GM12878 (cell line): Measurements from ENCODE around the gene SDR9C7. TPM values are rescaled to one million over a fixed set of nuclear protein-coding genes. Genes with fewer than 3 reads are reported as not detected.

Experiments
- ATAC-seq: fragments of 200-7000 bp; cut with Tn5 transposase; 3 replicates; pipeline ENCODE4 v1.9.1; 2020; ENCODE audit warnings: mild to moderate bottlenecking, moderate library complexity
- BruUV-seq: library from RNA; stranded (reverse); fragments of 400-500 nt; replicated peaks from 2 replicates; lab custom pipeline; 2021; lab: Mats Ljungman, UMichigan
- CTCF ChIA-PET: fragments of 300-600 bp; sonication (Branson Sonifier 250); formaldehyde crosslinking; extraction: SDS; loops from one replicate; lab custom pipeline; 2021; ENCODE audit warnings: inconsistent platforms; lab: Yijun Ruan, JAX
- POLR2A ChIA-PET: fragments of 350-600 bp; formaldehyde crosslinking; extraction: SDS; loops from one replicate; lab custom pipeline; 2021; ENCODE audit warnings: inconsistent platforms; lab: Charles Lee
- RAD21 ChIA-PET: fragments of 300-600 bp; sonication (Branson Sonifier 250); formaldehyde crosslinking; loops from one replicate; lab custom pipeline; 2023; ENCODE audit warnings: antibody characterized with exemption; ENCODE audit not compliant: unreplicated experiment; lab: Charles Lee
- SMC1A ChIA-PET: fragments of 300-600 bp; sonication (Branson Sonifier 250); formaldehyde crosslinking; loops from one replicate; lab custom pipeline; 2023; ENCODE audit not compliant: unreplicated experiment, uncharacterized antibody; lab: Charles Lee
- DNase-seq: peaks from one replicate; pipeline ENCODE4 v3.0.0-alpha.2; 2011; ENCODE audit warnings: low read depth, low spot score
- FAIRE-seq: peaks from 3 replicates; lab custom pipeline; 2011; peaks lifted over from hg19 to GRCh38; lab: Jason Lieb, UNC
- H2AFZ ChIP-seq: 2 replicates; pipeline ENCODE4 v1.6.0; 2011; ENCODE audit warnings: low read depth, low read length, control low read depth; ENCODE audit not compliant: control insufficient read depth
- H3K27ac ChIP-seq: 2 replicates; pipeline ENCODE4 v1.5.1; 2011; ENCODE audit warnings: control low read depth; ENCODE audit not compliant: control insufficient read depth, insufficient read depth
- H3K27me3 ChIP-seq, 2 experiments: replicated peaks in 1 of 2; 2 replicates each; pipeline versions ENCODE4 v1.6.0 to v1.6.1; 2011; ENCODE audit warnings: low read length in 1 of 2; ENCODE audit not compliant: control insufficient read depth in 2 of 2, insufficient read depth in 2 of 2
- H3K36me3 ChIP-seq, 2 experiments: 2 replicates each; pipeline ENCODE4 v1.5.1; 2011; ENCODE audit warnings: low read length in 1 of 2; ENCODE audit not compliant: control insufficient read depth in 2 of 2, insufficient read depth in 2 of 2
- H3K4me1 ChIP-seq: 2 replicates; pipeline ENCODE4 v1.6.1; 2011; ENCODE audit warnings: mild to moderate bottlenecking, low read length, moderate library complexity, mixed read lengths; ENCODE audit not compliant: control insufficient read depth, insufficient read depth
- H3K4me2 ChIP-seq: 2 replicates; pipeline ENCODE4 v1.6.0; 2011; ENCODE audit warnings: control low read depth; ENCODE audit not compliant: control insufficient read depth, insufficient read depth
- H3K4me3 ChIP-seq: fragments of 200-600 bp; sonication (generic); 2 replicates; pipeline ENCODE4 v1.5.1; 2016
- H3K79me2 ChIP-seq: 2 replicates; pipeline ENCODE4 v1.6.0; 2011; ENCODE audit warnings: low read length; ENCODE audit not compliant: control insufficient read depth, insufficient read depth
- H3K9ac ChIP-seq: 2 replicates; pipeline ENCODE4 v1.8.0; 2011; ENCODE audit warnings: low read length, control low read depth, mixed read lengths; ENCODE audit not compliant: control insufficient read depth, insufficient read depth
- H3K9me3 ChIP-seq: replicated peaks from 3 replicates; pipeline ENCODE4 v1.5.1; 2011; ENCODE audit warnings: mild to moderate bottlenecking, low read length; ENCODE audit not compliant: control insufficient read depth, insufficient read depth
- H4K20me1 ChIP-seq: 2 replicates; pipeline ENCODE4 v1.6.0; 2011; ENCODE audit not compliant: control insufficient read depth, insufficient read depth
- BHLHE40 ChIP-seq, 2 experiments: fragments of 450-650 bp in 1 of 2; IDR thresholded peaks; 2 replicates each; pipeline ENCODE4 v1.6.1; 2011 to 2017; ENCODE audit warnings: low read depth in 2 of 2, borderline replicate concordance in 1 of 2, improper control_type of control experiment in 1 of 2, low read length in 1 of 2, mild to moderate bottlenecking in 1 of 2
- EZH2 ChIP-seq: IDR thresholded peaks from 2 replicates; pipeline ENCODE4 v1.6.1; 2012; ENCODE audit warnings: low read depth, mild to moderate bottlenecking, control low read depth, inconsistent platforms, low read length, borderline replicate concordance; ENCODE audit not compliant: control insufficient read depth
- HDAC6 ChIP-seq: fragments of 200-600 bp; sonication (generic); IDR thresholded peaks from one replicate; pipeline ENCODE4 v1.8.0; 2017; ENCODE audit warnings: antibody characterized with exemption; ENCODE audit not compliant: unreplicated experiment
- HDGF ChIP-seq: fragments of 450-650 bp; IDR thresholded peaks from 2 replicates; pipeline ENCODE4 v1.6.1; 2016; ENCODE audit warnings: antibody characterized with exemption
- IRF4 ChIP-seq: IDR thresholded peaks from 2 replicates; pipeline ENCODE4 v1.6.1; 2011; ENCODE audit warnings: low read depth, low read length
- NFYA ChIP-seq: IDR thresholded peaks from 2 replicates; pipeline ENCODE4 v1.6.1; 2011; ENCODE audit warnings: low read depth, mild to moderate bottlenecking, low read length, improper control_type of control experiment, borderline replicate concordance
- NFYB ChIP-seq: IDR thresholded peaks from 2 replicates; pipeline ENCODE4 v1.6.1; 2011; ENCODE audit warnings: low read depth, mild to moderate bottlenecking, low read length, improper control_type of control experiment, moderate library complexity; ENCODE audit not compliant: insufficient read depth
- SREBF2 ChIP-seq: IDR thresholded peaks from 2 replicates; pipeline ENCODE4 v1.6.1; 2012; ENCODE audit warnings: mild to moderate bottlenecking, low read length
- SUZ12 ChIP-seq: fragments of 200-600 bp; sonication (generic); IDR thresholded peaks from one replicate; pipeline ENCODE4 v1.6.1; 2018; ENCODE audit warnings: antibody characterized with exemption, mild to moderate bottlenecking; ENCODE audit not compliant: unreplicated experiment
- TCF12 ChIP-seq: IDR thresholded peaks from 2 replicates; pipeline ENCODE4 v1.6.1; 2011; ENCODE audit warnings: low read depth, mild to moderate bottlenecking, low read length
- WGBS: methylation state at CpG from one replicate; pipeline ENCODE4 v1.1.6; 2016; ENCODE audit warnings: low lambda C conversion rate; ENCODE audit not compliant: insufficient replicate concordance, insufficient coverage; ENCODE audit errors: missing lambda C conversion rate; 5-methylcytosine and 5-hydroxymethylcytosine counted together
- in situ Hi-C: fragments of 300-500 bp; cut with MboI; formaldehyde crosslinking; loops from 9 replicates; pipeline ENCODE4 v1.14.3; 2018; ENCODE audit warnings: mixed read lengths
- intact Hi-C: fragments of 100-400 bp; cut with micrococcal nuclease; formaldehyde crosslinking; loops from one replicate; pipeline ENCODE4 v1.14.2; 2022; ENCODE audit not compliant: unreplicated experiment
- polyA plus RNA-seq, 11 experiments: library from polyadenylated mRNA; depleted of rRNA in 4 of 11; unstranded in 6 of 11; stranded (reverse) in 5 of 11; fragments of >200 nt; fragmentation: Nextera tagmentation in 4 of 11; fragmentation: Illumina TruSeq in 1 of 11; extraction: Ambion mirVana in 4 of 11; extraction: Trizol in 1 of 11; gene quantifications; 1 replicate in 1 of 11; 2 replicates in 10 of 11; pipeline versions ENCODE4 v1.2.1 to v1.2.3, GENCODE V29; 2011 to 2016; ENCODE audit warnings: inconsistent platforms in 2 of 11, missing spikeins in 2 of 11, low read depth in 1 of 11
- total RNA-seq, 4 experiments: library from RNA; depleted of rRNA in 3 of 4; stranded (reverse); fragments of >200 nt in 3 of 4; fragmentation: Illumina TruSeq in 1 of 4; extraction: Trizol in 1 of 4; gene quantifications; 2 replicates each; pipeline versions ENCODE4 v1.2.1 to v1.2.3, GENCODE V29; 2013 to 2021
- TF ChIP-seq, protein P1 (sequence below): IDR thresholded peaks from 2 replicates; pipeline ENCODE4 v1.6.1; 2011; ENCODE audit warnings: borderline replicate concordance, low read depth, mild to moderate bottlenecking, moderate library complexity, mixed read lengths, low read length; ENCODE audit not compliant: insufficient read depth; ENCODE audit errors: extremely low read length
- TF ChIP-seq, protein P2 (sequence below): IDR thresholded peaks from 2 replicates; pipeline ENCODE4 v1.6.1; 2011; ENCODE audit warnings: borderline replicate concordance, low read depth, mild to moderate bottlenecking, moderate library complexity, low read length; ENCODE audit not compliant: insufficient read depth, poor library complexity, severe bottlenecking
- TF ChIP-seq, protein P3 (sequence below): fragments of 450-650 bp; IDR thresholded peaks from 2 replicates; pipeline ENCODE4 v1.6.1; 2017; ENCODE audit warnings: antibody characterized with exemption, mild to moderate bottlenecking, moderate library complexity

SDR9C7 gene
- total and polyA plus RNA-seq, 10 of the 15 experiments (the other 5 are each of a cell fraction or from before 2014, with no cell fraction given): 0.04 TPM; not detected in 9

DNA sequence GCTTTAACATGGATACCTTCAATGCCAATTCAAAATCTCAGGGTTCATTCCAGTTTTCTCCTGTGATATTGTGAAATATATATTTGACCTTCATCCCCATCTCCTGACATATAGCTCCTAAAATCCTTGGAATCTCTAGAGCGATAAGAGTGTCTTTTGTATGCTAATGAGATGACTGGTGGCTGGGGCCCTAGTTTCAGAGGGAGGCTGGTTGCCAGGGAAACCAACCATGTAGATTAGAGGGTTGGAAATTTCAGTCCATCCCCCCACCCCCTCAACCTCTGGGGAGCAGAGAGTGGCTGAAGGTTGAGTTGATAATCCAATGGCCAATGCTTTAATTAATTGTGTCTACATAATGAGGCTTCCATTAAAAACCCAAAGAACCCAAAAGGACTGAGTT lies 59.4 kb downstream of the SDR9C7 start:
- Histone ChIP-seq H3K27me3 (no peaks in the 10 kb centered on the region), H3K36me3 (no peaks in the 10 kb centered on the region), H3K4me1 (no peaks in the 10 kb centered on the region), H3K9ac (no peak overlapping the region), H3K79me2 (no peaks in the 10 kb centered on the region), H3K4me3 (no peak overlapping the region), H3K27ac (no peak overlapping the region), H3K4me2 (no peak overlapping the region), H2AFZ (no peak overlapping the region), H4K20me1 (no peaks in the 10 kb centered on the region)
- intact Hi-C loops: no loop called here
- SMC1A ChIA-PET: no interaction called here
- 6% methylated on average over 1 of the region's 1 CpG for WGBS
- BruUV-seq: no TSS peak
- in situ Hi-C loops: no loop called here
- RAD21 ChIA-PET: no interaction called here
- DNase-seq: no peak
- TF ChIP-seq, protein P1, sequence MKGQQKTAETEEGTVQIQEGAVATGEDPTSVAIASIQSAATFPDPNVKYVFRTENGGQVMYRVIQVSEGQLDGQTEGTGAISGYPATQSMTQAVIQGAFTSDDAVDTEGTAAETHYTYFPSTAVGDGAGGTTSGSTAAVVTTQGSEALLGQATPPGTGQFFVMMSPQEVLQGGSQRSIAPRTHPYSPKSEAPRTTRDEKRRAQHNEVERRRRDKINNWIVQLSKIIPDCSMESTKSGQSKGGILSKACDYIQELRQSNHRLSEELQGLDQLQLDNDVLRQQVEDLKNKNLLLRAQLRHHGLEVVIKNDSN: no peak
- TF ChIP-seq, protein P2, sequence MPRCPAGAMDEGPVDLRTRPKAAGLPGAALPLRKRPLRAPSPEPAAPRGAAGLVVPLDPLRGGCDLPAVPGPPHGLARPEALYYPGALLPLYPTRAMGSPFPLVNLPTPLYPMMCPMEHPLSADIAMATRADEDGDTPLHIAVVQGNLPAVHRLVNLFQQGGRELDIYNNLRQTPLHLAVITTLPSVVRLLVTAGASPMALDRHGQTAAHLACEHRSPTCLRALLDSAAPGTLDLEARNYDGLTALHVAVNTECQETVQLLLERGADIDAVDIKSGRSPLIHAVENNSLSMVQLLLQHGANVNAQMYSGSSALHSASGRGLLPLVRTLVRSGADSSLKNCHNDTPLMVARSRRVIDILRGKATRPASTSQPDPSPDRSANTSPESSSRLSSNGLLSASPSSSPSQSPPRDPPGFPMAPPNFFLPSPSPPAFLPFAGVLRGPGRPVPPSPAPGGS: no peak
- TF ChIP-seq TCF12 (no peak), NFYB (no peak)
- TF ChIP-seq, all 136 proteins: peak for 0
- no peaks in the 10 kb centered on the region; the same call in 2 of the 3 replicates for H3K9me3 ChIP-seq
- ChIA-PET CTCF (interaction anchor here (0.7 kb wide), 1 partner anchor 111 kb away, joined by 3 read pairs; no protein-coding TSS in a partner anchor), POLR2A (no interaction called here)
- FAIRE-seq (no peak), ATAC-seq (no peak)

DNA sequence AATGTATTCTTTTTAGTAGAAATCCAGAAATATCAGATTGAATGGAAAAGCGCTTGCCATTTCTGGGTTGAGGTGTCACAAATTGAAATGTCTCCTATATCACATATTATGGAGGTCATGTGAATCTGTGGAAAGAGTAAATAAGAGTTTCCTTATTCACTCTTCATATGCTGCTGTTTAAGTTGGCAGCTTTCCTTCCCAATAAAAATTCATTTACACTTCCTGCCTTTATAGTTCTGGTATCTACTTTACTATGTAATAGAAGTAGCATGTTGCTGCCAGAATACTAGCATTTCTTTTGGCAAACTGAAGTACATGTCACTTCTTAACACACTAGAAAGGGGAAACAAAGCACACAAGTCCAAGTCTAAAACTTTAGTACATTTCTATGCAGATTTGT lies 60.8 kb downstream of the SDR9C7 start:
- DNase-seq (no peak), FAIRE-seq (no peak), ATAC-seq (no peak)
- Histone ChIP-seq H3K4me3 (no peak overlapping the region), H3K9ac (no peak overlapping the region), H3K27me3 (no peaks in the 10 kb centered on the region), H3K9me3 (no peaks in the 10 kb centered on the region; the same call in 2 of the 3 replicates), H3K36me3 (no peaks in the 10 kb centered on the region), H3K79me2 (no peaks in the 10 kb centered on the region), H4K20me1 (no peaks in the 10 kb centered on the region), H2AFZ (no peak overlapping the region), H3K4me2 (no peak overlapping the region), H3K4me1 (no peaks in the 10 kb centered on the region), H3K27ac (no peak overlapping the region)
- WGBS: 55% methylated on average over 1 of the region's 1 CpG
- CTCF ChIA-PET: no interaction called here
- in situ Hi-C loops (no loop called here), intact Hi-C loops (no loop called here)
- SMC1A ChIA-PET: no interaction called here
- RAD21 ChIA-PET: no interaction called here
- POLR2A ChIA-PET: no interaction called here
- no TSS peak for BruUV-seq
- TF ChIP-seq BHLHE40 (IDR thresholded peaks at IDR 0.05; ENCODE audit: borderline replicate concordance in 1 of 2, low read depth in 2 of 2, low read length in 1 of 2) (no peak), IRF4 (no peak), EZH2 (no peak), SREBF2 (no peak), HDAC6 (no peak), HDGF (no peak), NFYA (no peak), SUZ12 (no peak)
- TF ChIP-seq, protein P3, sequence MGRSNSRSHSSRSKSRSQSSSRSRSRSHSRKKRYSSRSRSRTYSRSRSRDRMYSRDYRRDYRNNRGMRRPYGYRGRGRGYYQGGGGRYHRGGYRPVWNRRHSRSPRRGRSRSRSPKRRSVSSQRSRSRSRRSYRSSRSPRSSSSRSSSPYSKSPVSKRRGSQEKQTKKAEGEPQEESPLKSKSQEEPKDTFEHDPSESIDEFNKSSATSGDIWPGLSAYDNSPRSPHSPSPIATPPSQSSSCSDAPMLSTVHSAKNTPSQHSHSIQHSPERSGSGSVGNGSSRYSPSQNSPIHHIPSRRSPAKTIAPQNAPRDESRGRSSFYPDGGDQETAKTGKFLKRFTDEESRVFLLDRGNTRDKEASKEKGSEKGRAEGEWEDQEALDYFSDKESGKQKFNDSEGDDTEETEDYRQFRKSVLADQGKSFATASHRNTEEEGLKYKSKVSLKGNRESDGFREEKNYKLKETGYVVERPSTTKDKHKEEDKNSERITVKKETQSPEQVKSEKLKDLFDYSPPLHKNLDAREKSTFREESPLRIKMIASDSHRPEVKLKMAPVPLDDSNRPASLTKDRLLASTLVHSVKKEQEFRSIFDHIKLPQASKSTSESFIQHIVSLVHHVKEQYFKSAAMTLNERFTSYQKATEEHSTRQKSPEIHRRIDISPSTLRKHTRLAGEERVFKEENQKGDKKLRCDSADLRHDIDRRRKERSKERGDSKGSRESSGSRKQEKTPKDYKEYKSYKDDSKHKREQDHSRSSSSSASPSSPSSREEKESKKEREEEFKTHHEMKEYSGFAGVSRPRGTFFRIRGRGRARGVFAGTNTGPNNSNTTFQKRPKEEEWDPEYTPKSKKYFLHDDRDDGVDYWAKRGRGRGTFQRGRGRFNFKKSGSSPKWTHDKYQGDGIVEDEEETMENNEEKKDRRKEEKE: no peak
